Measurements from ENCODE around the gene SYNPR. TPM values are rescaled to one million over a fixed set of nuclear protein-coding genes. Genes with fewer than 3 reads are reported as not detected.

Gene SYNPR
- polyA plus RNA-seq, 1 donor from 2014 or later: 2.0 TPM

- Histone ChIP-seq H3K27me3 (ENCODE audit: insufficient read depth, low read depth, low read length) (no peaks in the 10 kb centered on the region), H3K4me3 (ENCODE audit: low read length) (no peak overlapping the region), H4K20me1 (ENCODE audit: insufficient read depth) (no peaks in the 10 kb centered on the region), H3K9me3 (ENCODE audit: low read length) (no peaks in the 10 kb centered on the region), H3K36me3 (ENCODE audit: insufficient read depth, low read length) (no peaks in the 10 kb centered on the region), H3F3A (ENCODE audit: insufficient read depth, low read length, poor library complexity, severe bottlenecking) (no peaks in the 10 kb centered on the region), H3K4me2 (ENCODE audit: low read length) (no peak overlapping the region), H2AFZ (ENCODE audit: low read depth, low read length) (no peak overlapping the region), H3K79me2 (replicated peaks; ENCODE audit: insufficient read depth, low read length) (no peaks in the 10 kb centered on the region), H3K9me2 (ENCODE audit: insufficient read depth, low read length) (no peaks in the 10 kb centered on the region), H3K27ac (ENCODE audit: low read length) (no peak overlapping the region), H3K9ac (ENCODE audit: low read length) (no peak overlapping the region)
- TF ChIP-seq SMC3 (conservative IDR thresholded peaks at IDR 0.05; ENCODE audit: poor library complexity): peak; percentile 89
- peak; percentile 82 for TF ChIP-seq CTCF (IDR thresholded peaks at IDR 0.05; ENCODE audit: poor library complexity, severe bottlenecking)
- peak; percentile 85 for TF ChIP-seq RAD21 (conservative IDR thresholded peaks at IDR 0.05)
- no peak for TF ChIP-seq EZH2 (IDR thresholded peaks at IDR 0.05; ENCODE audit: borderline replicate concordance, insufficient read depth, low read length, poor library complexity, severe bottlenecking)
Observed at GRCh38 chr3:63349583-63350573, 71.8 kb downstream of the SYNPR start.

DNA sequence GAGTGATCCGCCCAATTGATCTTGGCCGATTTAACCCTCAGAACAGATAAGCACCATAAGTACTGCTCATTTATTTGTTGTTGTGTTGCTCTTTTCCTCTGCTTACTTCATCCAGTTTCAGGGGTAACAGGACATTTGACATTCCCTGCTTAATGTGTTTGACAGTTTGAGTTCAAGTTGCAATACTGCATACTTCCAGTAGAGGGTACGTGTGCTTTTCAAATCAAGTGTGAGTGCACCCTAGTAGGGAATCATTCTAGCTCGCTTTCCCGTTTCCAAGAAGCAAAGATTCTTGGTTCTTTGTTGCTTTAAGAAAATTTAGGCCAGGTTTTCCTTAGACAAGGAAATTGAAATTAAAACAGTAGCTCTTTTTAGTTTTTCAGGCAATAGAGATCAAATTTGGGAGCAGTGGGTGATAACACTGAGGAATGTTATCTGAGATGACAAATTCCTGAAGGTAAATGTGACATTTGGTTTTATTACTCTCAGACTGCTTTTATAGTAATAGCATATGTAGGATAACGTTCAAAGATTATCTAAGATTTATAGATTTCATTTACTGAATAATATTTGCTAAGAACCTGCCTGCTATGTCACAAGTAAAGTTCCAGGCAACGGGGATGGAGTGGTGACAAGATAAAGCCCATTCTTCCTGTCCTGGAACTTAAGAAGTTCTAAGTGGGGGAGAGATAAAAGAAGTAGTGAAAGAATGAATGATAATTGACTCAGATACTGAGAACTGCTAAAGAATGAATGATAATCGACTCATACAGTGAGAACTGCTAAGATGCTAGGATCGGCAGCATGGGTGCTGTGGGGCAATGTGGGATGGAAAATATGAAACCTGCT is 73.3 kb downstream of the SYNPR start:
- Histone ChIP-seq H3K79me2 (replicated peaks; ENCODE audit: insufficient read depth, low read length) (no peaks in the 10 kb centered on the region), H3K36me3 (ENCODE audit: insufficient read depth, low read length) (no peaks in the 10 kb centered on the region), H3K4me2 (ENCODE audit: low read length) (no peak overlapping the region), H3K27me3 (ENCODE audit: insufficient read depth, low read depth, low read length) (no peaks in the 10 kb centered on the region), H3K27ac (ENCODE audit: low read length) (no peak overlapping the region), H3K4me3 (ENCODE audit: low read length) (no peak overlapping the region), H3K9me3 (ENCODE audit: low read length) (no peaks in the 10 kb centered on the region), H3K9me2 (ENCODE audit: insufficient read depth, low read length) (no peaks in the 10 kb centered on the region), H4K20me1 (ENCODE audit: insufficient read depth) (no peaks in the 10 kb centered on the region), H2AFZ (ENCODE audit: low read depth, low read length) (no peak overlapping the region), H3K9ac (ENCODE audit: low read length) (no peak overlapping the region), H3F3A (ENCODE audit: insufficient read depth, low read length, poor library complexity, severe bottlenecking) (no peaks in the 10 kb centered on the region)
- TF ChIP-seq CTCF (IDR thresholded peaks at IDR 0.05; ENCODE audit: poor library complexity, severe bottlenecking) (peak; percentile 94), MXI1 (conservative IDR thresholded peaks at IDR 0.05; ENCODE audit: poor library complexity, severe bottlenecking) (no peak), POLR2AphosphoS5 (IDR thresholded peaks at IDR 0.05) (no peak), EP300 (conservative IDR thresholded peaks at IDR 0.05; ENCODE audit: poor library complexity, severe bottlenecking) (no peak), TAF1 (IDR thresholded peaks at IDR 0.05; ENCODE audit: low read depth) (no peak), SMC3 (conservative IDR thresholded peaks at IDR 0.05; ENCODE audit: poor library complexity) (peak; percentile 97), EZH2 (IDR thresholded peaks at IDR 0.05; ENCODE audit: borderline replicate concordance, insufficient read depth, low read length, poor library complexity, severe bottlenecking) (no peak), RAD21 (conservative IDR thresholded peaks at IDR 0.05) (peak; percentile 96)
- TF ChIP-seq, protein P1, sequence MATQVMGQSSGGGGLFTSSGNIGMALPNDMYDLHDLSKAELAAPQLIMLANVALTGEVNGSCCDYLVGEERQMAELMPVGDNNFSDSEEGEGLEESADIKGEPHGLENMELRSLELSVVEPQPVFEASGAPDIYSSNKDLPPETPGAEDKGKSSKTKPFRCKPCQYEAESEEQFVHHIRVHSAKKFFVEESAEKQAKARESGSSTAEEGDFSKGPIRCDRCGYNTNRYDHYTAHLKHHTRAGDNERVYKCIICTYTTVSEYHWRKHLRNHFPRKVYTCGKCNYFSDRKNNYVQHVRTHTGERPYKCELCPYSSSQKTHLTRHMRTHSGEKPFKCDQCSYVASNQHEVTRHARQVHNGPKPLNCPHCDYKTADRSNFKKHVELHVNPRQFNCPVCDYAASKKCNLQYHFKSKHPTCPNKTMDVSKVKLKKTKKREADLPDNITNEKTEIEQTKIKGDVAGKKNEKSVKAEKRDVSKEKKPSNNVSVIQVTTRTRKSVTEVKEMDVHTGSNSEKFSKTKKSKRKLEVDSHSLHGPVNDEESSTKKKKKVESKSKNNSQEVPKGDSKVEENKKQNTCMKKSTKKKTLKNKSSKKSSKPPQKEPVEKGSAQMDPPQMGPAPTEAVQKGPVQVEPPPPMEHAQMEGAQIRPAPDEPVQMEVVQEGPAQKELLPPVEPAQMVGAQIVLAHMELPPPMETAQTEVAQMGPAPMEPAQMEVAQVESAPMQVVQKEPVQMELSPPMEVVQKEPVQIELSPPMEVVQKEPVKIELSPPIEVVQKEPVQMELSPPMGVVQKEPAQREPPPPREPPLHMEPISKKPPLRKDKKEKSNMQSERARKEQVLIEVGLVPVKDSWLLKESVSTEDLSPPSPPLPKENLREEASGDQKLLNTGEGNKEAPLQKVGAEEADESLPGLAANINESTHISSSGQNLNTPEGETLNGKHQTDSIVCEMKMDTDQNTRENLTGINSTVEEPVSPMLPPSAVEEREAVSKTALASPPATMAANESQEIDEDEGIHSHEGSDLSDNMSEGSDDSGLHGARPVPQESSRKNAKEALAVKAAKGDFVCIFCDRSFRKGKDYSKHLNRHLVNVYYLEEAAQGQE (IDR thresholded peaks at IDR 0.05; ENCODE audit: borderline replicate concordance): no peak
